Measurements from ENCODE around the gene FGF8.

The FGF8 gene

DNA sequence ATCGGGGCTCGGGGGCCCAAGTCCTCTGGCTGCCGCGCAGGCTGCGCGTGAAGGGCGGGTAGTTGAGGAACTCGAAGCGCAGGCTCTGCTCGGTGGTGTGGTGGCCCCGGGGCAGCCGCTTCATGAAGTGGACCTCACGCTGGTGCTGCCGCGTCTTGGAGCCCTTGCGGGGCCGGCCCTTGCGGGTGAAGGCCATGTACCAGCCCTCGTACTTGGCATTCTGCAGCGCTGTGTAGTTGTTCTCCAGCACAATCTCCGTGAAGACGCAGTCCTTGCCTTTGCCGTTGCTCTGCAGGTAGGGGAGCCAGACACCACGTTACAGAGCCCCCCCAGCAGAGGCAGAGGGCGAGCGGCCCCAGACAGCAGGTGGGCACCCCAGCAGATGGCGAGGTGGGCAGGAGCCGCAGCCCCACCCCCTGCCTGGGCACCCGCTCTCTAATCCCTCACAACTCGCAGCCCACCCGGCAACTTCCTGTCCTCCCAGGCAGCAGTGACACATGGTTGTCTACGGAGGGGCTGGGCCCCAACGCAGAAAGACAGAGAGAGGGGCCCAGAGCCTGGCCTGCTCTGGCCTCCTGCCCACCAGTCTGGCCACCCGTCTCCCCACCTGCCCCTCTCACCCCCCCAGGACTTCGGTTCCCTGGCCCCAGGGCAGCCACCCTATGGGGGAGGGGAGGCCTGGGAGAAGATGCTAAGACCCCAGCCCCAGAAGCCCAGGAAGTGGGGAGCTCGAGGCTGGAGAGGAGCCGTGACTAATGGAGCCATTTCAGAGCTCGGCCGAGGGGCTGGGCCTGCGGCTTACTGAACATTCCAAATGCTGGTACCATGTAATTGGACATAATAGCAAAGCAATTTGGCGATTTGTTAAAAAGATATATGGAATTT lies 5.3 kb downstream of the FGF8 start:
- DNase-seq (ENCODE audit: low read depth in 1 of 2, low spot score in 1 of 2), result no peak

- no peak for DNase-seq (ENCODE audit: low read depth in 1 of 2, low spot score in 1 of 2)
These were observed 6.3 kb downstream of the FGF8 start for GRCh38 chr10:101769541-101770180.

DNA sequence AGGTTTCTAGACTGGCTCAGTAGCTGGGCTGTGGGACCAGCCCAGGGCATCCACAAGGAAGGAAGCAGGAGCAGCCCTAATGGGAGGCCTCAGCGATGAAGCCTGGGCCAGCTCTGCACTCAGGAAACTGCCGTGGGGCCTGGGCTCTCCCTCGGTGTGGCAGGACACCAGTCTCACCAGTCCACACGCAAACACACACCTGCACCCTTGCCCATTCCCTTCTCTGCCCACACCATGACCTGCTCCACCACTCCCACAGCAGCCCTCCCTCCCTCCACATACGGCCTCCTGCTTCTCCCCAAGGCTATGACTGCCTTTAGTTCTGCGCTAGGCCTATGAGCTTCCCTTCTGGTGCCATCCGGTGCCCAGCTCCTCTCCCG lies 7.1 kb downstream of the FGF8 start:
- no peak for DNase-seq (ENCODE audit: low read depth in 1 of 2, low spot score in 1 of 2)

GRCh38 chr10:101767966-101768790 lies 7.7 kb downstream of the FGF8 start:
- DNase-seq (ENCODE audit: low read depth in 1 of 2, low spot score in 1 of 2), result no peak

GRCh38 chr10:101767600-101767945 lies 8.3 kb downstream of the FGF8 start:
- DNase-seq (ENCODE audit: low read depth in 1 of 2, low spot score in 1 of 2), result no peak

- DNase-seq (ENCODE audit: low read depth in 1 of 2, low spot score in 1 of 2), result no peak
These were observed 8.9 kb downstream of the FGF8 start for GRCh38 chr10:101766753-101767599.

DNA sequence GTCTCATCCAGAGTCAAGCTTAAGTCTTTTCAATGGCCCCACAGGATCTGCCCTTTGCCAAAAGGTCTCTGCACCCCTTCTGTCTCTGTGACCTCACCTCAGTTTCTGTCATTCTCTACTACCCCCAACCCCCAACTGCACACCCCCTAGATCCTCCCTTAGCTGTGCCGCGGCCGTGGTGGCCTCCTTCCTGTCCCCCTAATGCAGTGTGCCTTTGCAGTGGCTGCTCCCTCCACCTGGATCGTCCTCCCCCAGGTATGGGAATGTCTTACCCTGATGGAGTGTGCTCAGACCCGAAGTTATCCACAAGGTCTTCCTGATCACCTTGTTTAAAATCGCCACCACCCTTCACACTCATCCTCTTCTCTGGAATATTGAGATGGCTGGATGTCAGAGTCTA lies 9.6 kb downstream of the FGF8 start:
- DNase-seq (ENCODE audit: low read depth in 1 of 2, low spot score in 1 of 2), result no peak

DNA sequence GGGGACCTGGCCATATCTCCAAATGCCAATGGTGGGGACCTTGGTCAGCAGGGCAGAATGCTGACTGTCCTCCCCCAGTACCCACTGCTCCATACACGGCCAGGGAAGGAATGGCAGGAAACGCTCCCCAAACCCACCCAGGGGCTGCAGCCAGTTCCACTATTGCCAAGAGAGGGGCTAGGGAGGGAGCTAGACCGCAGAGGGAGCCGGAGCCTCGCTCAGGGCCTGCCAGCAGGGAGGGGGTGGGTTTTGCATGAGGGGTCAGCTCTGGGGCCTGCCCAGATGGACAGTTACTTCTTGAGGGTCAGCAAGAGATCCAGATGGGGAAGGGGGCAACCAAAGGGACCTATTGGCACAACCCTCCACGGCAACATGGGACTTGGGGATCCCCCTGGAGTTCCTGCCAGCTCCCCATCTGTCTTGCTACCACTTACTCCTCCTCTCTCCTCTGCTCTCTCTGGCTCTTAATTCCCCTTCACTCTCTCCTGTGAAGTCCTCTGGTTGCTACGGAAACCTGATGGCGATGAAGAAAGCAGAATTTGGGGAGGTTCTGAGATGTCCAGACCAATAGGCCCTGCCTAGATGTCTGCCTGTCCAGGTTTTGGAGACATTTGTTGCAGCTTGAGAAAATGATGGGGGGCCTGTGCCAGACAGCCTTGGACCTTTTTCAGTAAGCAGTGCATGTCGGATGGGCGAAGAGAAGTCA lies 12.6 kb downstream of the FGF8 start:
- no peak for DNase-seq (ENCODE audit: low read depth in 1 of 2, low spot score in 1 of 2)

DNA sequence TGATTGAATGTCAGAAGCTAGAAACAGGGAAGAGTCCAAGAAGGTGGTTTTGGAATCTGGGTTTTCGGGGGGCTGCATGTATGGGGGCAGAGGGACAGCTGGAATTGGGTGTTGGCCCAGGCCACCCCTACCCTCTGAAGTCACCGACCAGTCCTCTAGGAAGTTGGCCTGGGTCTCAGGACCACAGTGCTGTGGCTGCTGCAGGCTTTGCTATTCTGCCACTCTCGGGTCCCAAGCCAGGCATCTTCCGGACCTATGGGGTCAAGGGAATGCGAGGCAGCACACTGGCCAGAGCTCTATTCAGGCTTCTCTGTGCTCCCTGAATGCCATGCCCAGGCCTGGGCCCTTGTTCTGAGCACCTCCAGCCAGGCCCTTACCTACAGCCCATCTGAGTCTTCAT lies 13.2 kb downstream of the FGF8 start:
- no peak for DNase-seq (ENCODE audit: low read depth in 1 of 2, low spot score in 1 of 2)

DNA sequence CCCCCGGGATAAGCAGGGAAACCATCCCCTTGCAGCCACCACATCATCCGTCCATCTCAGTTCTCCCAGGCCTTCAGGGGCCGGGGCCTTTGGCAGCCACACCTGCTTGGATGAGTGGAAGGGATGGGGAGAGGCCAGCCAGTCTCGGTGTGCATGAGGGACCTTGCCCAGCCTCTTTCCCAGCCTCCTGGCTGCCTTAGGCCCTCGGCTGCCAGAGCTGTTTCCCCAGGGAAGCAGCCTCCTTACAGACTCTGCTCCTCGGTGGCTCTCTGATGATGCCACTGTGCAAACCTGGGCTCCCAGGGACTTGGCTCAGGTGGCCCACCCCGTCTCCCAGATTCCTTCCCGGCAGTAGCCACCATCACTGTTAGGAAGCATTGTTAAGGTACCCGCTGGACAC lies 14.7 kb downstream of the FGF8 start:
- no peak for DNase-seq (ENCODE audit: low read depth in 1 of 2, low spot score in 1 of 2)

- DNase-seq (ENCODE audit: low read depth in 1 of 2, low spot score in 1 of 2), result no peak
These were observed 15.4 kb downstream of the FGF8 start for GRCh38 chr10:101760510-101760909.

DNA sequence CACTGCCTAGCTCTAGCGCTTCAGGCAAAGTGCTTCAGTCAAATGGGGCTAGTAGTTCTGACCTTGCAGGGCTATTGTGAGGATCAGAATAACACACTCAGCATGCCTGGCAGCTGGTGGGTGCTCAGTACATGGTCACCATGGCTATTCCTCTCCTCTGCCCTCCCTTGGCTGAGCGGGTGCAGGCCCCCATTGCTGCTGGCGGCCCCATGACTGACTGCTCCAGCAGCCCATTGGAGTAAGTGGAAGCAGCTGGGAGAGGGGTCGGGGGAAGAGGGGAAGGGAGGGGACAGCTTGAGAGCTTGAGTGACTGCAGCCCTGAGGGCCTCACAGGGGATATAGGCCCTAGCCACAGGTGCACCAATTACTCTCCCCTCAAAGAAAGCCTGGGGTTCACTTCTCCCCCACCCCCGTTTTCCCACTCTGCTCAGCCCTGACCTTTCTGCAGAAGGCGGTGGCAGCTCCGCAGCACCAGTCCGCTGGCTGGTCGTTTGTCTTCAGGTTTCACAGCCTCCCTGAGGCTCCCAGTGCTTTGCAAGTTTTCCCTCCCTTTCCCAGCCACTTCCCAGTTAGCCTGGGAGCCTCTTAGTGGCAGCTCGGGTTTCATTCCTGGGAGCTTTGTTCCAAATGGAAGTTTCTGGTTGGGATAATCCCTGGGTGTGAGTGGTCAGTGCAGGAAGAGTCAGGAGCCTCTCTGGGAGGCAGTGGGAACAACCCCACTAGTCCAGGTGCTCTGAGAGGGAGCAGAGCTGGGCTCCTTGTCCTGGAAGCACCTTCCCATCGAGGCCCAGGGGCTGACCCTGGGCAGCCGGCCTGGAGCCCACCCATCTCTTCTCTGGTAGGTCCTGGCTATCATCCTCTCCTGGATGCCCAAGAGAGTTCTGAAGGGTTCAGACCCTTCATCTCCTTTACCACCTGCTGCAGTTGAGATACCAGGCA lies 16.3 kb downstream of the FGF8 start:
- DNase-seq (ENCODE audit: low read depth in 1 of 2, low spot score in 1 of 2), result no peak

- DNase-seq (ENCODE audit: low read depth in 1 of 2, low spot score in 1 of 2), result no peak
These were observed 17.1 kb downstream of the FGF8 start for GRCh38 chr10:101758858-101759257.

DNA sequence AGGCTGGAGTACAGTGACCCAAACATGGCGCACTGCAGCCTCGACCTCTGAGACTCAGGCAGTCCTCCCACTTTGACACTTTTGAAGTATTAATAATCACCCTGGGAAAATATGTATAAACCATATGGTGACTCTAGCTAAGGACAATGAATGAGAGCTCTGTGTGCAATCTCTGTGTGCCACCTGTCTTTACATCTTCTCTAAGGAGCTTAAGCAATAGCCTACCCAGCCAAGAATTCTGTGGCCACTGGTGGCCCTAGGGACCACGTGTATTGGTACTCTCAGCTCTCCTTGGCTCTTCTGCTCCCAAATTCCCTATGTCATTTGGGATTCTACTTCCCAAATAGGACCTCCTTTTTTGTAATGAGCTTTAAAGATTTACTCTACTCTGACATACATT lies 23.7 kb downstream of the FGF8 start:
- DNase-seq (ENCODE audit: low read depth in 1 of 2, low spot score in 1 of 2), result no peak

DNA sequence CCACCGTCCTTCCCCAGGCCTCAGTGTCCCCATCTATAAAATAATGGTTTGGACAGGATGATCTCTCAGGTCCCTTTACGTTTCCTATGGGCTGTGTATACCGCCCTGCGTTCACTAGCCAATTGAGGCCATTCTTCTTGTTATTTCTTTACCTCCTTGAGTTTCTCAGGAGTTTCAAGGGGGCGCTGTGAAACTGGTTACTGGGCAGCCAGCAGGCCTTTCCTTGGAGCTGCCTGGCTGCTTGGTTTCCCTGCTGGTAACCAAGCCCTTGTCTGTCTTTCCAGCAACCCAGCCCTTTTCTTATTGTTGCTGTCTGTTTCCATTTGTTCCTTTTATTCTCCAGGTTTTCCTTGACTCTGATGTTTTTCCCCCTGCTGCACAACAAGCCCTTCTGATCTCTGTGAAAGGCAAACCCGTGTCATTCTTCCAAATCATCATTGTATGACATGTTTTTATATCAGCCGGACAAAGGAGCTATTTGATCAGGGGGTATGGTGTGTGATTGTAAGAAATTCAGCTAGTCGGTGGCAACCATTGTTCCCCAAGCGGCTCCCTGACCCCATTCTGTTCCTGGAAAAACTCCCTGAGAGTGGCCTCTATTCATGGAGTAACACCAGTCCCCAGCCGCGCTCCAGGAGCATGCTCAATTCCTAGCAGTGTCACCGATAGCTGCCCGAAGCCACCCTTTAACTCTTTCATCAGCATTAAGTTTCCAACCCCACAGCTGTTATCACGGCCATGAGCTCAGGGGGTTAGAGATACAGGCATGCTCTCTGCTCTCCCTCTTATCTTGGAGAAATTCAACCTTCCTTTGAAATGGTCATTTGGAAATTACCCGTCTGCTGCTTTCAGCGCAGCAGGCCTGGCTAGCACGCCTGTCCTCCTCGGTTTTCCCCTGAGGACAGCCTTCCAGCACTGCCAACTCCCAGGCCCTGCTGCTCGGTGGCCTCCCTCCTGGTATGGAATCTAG lies 26.6 kb downstream of the FGF8 start:
- no peak for DNase-seq (ENCODE audit: low read depth in 1 of 2, low spot score in 1 of 2)

DNA sequence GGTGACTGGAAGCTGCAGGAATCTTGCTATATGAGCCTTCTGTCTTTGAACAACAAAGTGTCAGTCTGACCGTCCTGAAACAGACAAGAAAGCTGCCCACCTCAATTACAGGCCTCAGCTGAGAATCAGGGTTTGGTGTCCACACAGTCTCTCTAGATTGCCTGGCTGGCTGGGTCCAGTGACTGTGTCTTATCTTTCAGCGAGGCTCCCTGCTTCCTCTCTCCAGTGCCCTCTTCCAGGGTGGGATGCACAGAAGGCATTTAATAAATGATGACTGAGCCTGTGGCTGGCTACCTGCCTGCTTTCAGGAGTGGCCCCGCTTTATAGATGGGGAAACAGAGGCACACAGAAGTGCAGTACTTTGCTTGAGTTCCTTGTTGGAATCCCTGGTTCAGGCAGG lies 27.4 kb downstream of the FGF8 start:
- DNase-seq (ENCODE audit: low read depth in 1 of 2, low spot score in 1 of 2), result no peak

- no peak for DNase-seq (ENCODE audit: low read depth in 1 of 2, low spot score in 1 of 2)
These were observed 30.7 kb downstream of the FGF8 start for GRCh38 chr10:101745074-101745696.

DNA sequence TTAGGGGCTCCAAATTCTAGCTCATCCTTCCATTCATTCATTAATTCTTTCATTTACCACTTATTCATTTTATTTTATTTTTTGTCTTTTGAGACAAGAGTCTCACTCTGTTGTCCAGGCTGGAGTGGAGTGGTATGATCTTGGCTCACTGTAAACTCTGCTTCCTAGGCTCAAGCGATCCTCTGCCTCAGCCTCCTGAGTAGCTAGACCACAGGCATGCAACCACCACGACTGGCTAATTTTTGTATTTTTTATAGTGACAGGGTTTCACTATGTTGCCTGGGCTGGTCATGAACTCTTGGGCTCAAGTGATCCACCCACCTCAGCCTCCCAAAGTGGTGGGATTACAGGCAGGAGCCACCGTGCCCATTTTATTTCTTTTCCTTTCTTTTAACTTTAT lies 31.6 kb downstream of the FGF8 start:
- DNase-seq (ENCODE audit: low read depth in 1 of 2, low spot score in 1 of 2), result no peak

All from stimulated activated CD4-positive, alpha-beta T cell treated with anti-CD3 and anti-CD28 coated beads, Interleukin-15, amount 100 ng/mL, for 1 hour (primary cell).